H9 (cell line): Measurements from ENCODE around the gene CACNA1D. TPM values are rescaled to one million over a fixed set of nuclear protein-coding genes. Genes with fewer than 3 reads are reported as not detected.

Experiments used
- DNase-seq: peaks from one replicate; pipeline ENCODE4 v3.0.0-alpha.2; 2017
- H2AFZ ChIP-seq: one replicate; pipeline ENCODE4 v1.6.1; 2013; ENCODE audit warnings: mild to moderate bottlenecking, low read length, control low read depth, moderate library complexity
- H2AK5ac ChIP-seq: 2 replicates; pipeline ENCODE4 v1.6.1; 2013; ENCODE audit warnings: low read length, control low read depth, mixed read lengths; ENCODE audit not compliant: insufficient read length
- H2BK120ac ChIP-seq: one replicate; pipeline ENCODE4 v1.6.1; 2013; ENCODE audit warnings: low read depth, mild to moderate bottlenecking, low read length, control low read depth, inconsistent platforms; ENCODE audit not compliant: poor library complexity, severe bottlenecking
- H2BK12ac ChIP-seq: 2 replicates; pipeline ENCODE4 v1.6.1; 2013; ENCODE audit warnings: low read length, control low read depth, mixed read lengths, low read depth; ENCODE audit not compliant: insufficient read length
- H2BK15ac ChIP-seq: 2 replicates; pipeline ENCODE4 v1.6.1; 2013; ENCODE audit warnings: low read depth, low read length, control low read depth
- H2BK20ac ChIP-seq: one replicate; pipeline ENCODE4 v1.6.1; 2013; ENCODE audit warnings: low read depth, mild to moderate bottlenecking, low read length, control low read depth, inconsistent platforms; ENCODE audit not compliant: poor library complexity, severe bottlenecking
- H2BK5ac ChIP-seq: 2 replicates; pipeline ENCODE4 v1.6.1; 2013; ENCODE audit warnings: low read length, control low read depth, mixed read lengths; ENCODE audit not compliant: insufficient read length
- H3K14ac ChIP-seq: 2 replicates; pipeline ENCODE4 v1.6.1; 2013; ENCODE audit warnings: low read length, control low read depth; ENCODE audit not compliant: insufficient read depth
- H3K18ac ChIP-seq: 2 replicates; pipeline ENCODE4 v1.6.1; 2013; ENCODE audit warnings: low read depth, mild to moderate bottlenecking, mixed read lengths, low read length, control low read depth; ENCODE audit not compliant: insufficient read length
- H3K23ac ChIP-seq: 2 replicates; pipeline ENCODE4 v1.6.1; 2013; ENCODE audit warnings: low read length, control low read depth, mixed read lengths, low read depth; ENCODE audit not compliant: insufficient read length
- H3K23me2 ChIP-seq: 2 replicates; pipeline ENCODE4 v1.6.1; 2013; ENCODE audit warnings: low read depth, mild to moderate bottlenecking, mixed read lengths, low read length, control low read depth; ENCODE audit not compliant: insufficient read length, poor library complexity, severe bottlenecking
- H3K27ac ChIP-seq: 2 replicates; pipeline ENCODE4 v1.5.1; 2013; ENCODE audit warnings: low read length, control low read depth, mixed read lengths, low read depth; ENCODE audit not compliant: insufficient read length
- H3K27me3 ChIP-seq: 2 replicates; pipeline ENCODE4 v1.6.1; 2013; ENCODE audit warnings: low read length, control low read depth, inconsistent platforms; ENCODE audit not compliant: insufficient read depth
- H3K4ac ChIP-seq: 2 replicates; pipeline ENCODE4 v1.6.1; 2013; ENCODE audit warnings: low read depth, mild to moderate bottlenecking, control low read depth, inconsistent platforms, low read length, moderate library complexity
- H3K4me1 ChIP-seq: 2 replicates; pipeline ENCODE4 v1.6.1; 2013; ENCODE audit warnings: low read length, control low read depth, inconsistent platforms; ENCODE audit not compliant: insufficient read depth
- H3K4me2 ChIP-seq: 2 replicates; pipeline ENCODE4 v1.6.1; 2013; ENCODE audit warnings: low read length, control low read depth, mixed read lengths; ENCODE audit not compliant: insufficient read length, insufficient read depth
- H3K56ac ChIP-seq: 2 replicates; pipeline ENCODE4 v1.6.1; 2013; ENCODE audit warnings: low read depth, mild to moderate bottlenecking, mixed read lengths, low read length, control low read depth; ENCODE audit not compliant: insufficient read length
- H3K79me1 ChIP-seq: 2 replicates; pipeline ENCODE4 v1.6.1; 2013; ENCODE audit warnings: low read depth, mild to moderate bottlenecking, moderate library complexity, low read length, control low read depth, inconsistent platforms; ENCODE audit not compliant: insufficient read depth, poor library complexity, severe bottlenecking
- H3K79me2 ChIP-seq: 2 replicates; pipeline ENCODE4 v1.6.1; 2013; ENCODE audit warnings: low read length, control low read depth, inconsistent platforms; ENCODE audit not compliant: insufficient read depth
- H3K9ac ChIP-seq: 2 replicates; pipeline ENCODE4 v1.6.1; 2013; ENCODE audit warnings: low read length, control low read depth, mixed read lengths; ENCODE audit not compliant: insufficient read length; ENCODE audit errors: extremely low read depth
- H3K9me3 ChIP-seq: one replicate; pipeline ENCODE4 v1.6.1; 2013; ENCODE audit warnings: low read depth, low read length, inconsistent platforms; ENCODE audit not compliant: control insufficient read depth
- H3T11ph ChIP-seq: one replicate; pipeline ENCODE4 v1.6.1; 2013; ENCODE audit warnings: mild to moderate bottlenecking, low read length, control low read depth, inconsistent platforms
- H4K20me1 ChIP-seq: one replicate; pipeline ENCODE4 v1.6.1; 2013; ENCODE audit not compliant: control insufficient read depth, insufficient read length, insufficient read depth
- H4K5ac ChIP-seq: 2 replicates; pipeline ENCODE4 v1.6.1; 2013; ENCODE audit warnings: low read depth, mild to moderate bottlenecking, mixed read lengths, low read length, control low read depth; ENCODE audit not compliant: insufficient read length
- H4K8ac ChIP-seq: replicated peaks from 2 replicates; pipeline ENCODE4 v1.6.1; 2013; ENCODE audit warnings: low read length, control low read depth, mixed read lengths, low read depth; ENCODE audit not compliant: insufficient read length
- H4K91ac ChIP-seq: 2 replicates; pipeline ENCODE4 v1.6.1; 2013; ENCODE audit warnings: low read depth, mild to moderate bottlenecking, moderate library complexity, mixed read lengths, low read length, control low read depth; ENCODE audit not compliant: insufficient read length
- H3K27ac Mint-ChIP-seq, 3 experiments: 2 replicates in 2 of 3; 3 replicates in 1 of 3; pipeline ENCODE4 v1.8.0; 2020 to 2021; ENCODE audit warnings: mixed read lengths in 3 of 3, mild to moderate bottlenecking in 1 of 3, moderate library complexity in 1 of 3
- H3K27me3 Mint-ChIP-seq: 2 replicates; pipeline ENCODE4 v1.8.0; 2021; ENCODE audit warnings: low read depth, mild to moderate bottlenecking, moderate library complexity, mixed read lengths
- H3K36me3 Mint-ChIP-seq, 3 experiments: 2 replicates in 2 of 3; 3 replicates in 1 of 3; pipeline ENCODE4 v1.8.0; 2020 to 2021; ENCODE audit warnings: low read depth in 3 of 3, mixed read lengths in 3 of 3; ENCODE audit not compliant: insufficient read depth in 1 of 3
- H3K4me1 Mint-ChIP-seq, 2 experiments: 2 replicates each; pipeline ENCODE4 v1.8.0; 2020; ENCODE audit warnings: mixed read lengths in 2 of 2
- H3K4me3 Mint-ChIP-seq, 2 experiments: 2 replicates in 1 of 2; 3 replicates in 1 of 2; pipeline ENCODE4 v1.8.0; 2020 to 2021; ENCODE audit warnings: mild to moderate bottlenecking in 2 of 2, mixed read lengths in 2 of 2, moderate library complexity in 1 of 2
- H3K9me3 Mint-ChIP-seq, 2 experiments: 2 replicates in 1 of 2; 3 replicates in 1 of 2; pipeline ENCODE4 v1.8.0; 2020; ENCODE audit warnings: mild to moderate bottlenecking in 2 of 2, mixed read lengths in 2 of 2, moderate library complexity in 1 of 2
- WGBS: extraction: QIAGEN DNeasy Blood & Tissue Kit; methylation state at CpG from one replicate; pipeline ENCODE4 v1.1.7; 2013; ENCODE audit warnings: missing lambda C conversion rate, low lambda C conversion rate, mixed read lengths; ENCODE audit not compliant: insufficient read length; ENCODE audit errors: extremely low coverage; 5-methylcytosine and 5-hydroxymethylcytosine counted together
- total RNA-seq: library from RNA; stranded (reverse); gene quantifications from 2 replicates; pipeline ENCODE4 v1.2.1, GENCODE V29; 2021
- TF ChIP-seq, protein P1 (sequence below): fragments of 200-600 bp; sonication (generic); conservative IDR thresholded peaks from 3 replicates; pipeline ENCODE4 v1.8.0; 2021; ENCODE audit warnings: antibody characterized with exemption, mild to moderate bottlenecking

Gene CACNA1D
- total RNA-seq, 1 experiment from 2014 or later: 3.5 TPM

DNA sequence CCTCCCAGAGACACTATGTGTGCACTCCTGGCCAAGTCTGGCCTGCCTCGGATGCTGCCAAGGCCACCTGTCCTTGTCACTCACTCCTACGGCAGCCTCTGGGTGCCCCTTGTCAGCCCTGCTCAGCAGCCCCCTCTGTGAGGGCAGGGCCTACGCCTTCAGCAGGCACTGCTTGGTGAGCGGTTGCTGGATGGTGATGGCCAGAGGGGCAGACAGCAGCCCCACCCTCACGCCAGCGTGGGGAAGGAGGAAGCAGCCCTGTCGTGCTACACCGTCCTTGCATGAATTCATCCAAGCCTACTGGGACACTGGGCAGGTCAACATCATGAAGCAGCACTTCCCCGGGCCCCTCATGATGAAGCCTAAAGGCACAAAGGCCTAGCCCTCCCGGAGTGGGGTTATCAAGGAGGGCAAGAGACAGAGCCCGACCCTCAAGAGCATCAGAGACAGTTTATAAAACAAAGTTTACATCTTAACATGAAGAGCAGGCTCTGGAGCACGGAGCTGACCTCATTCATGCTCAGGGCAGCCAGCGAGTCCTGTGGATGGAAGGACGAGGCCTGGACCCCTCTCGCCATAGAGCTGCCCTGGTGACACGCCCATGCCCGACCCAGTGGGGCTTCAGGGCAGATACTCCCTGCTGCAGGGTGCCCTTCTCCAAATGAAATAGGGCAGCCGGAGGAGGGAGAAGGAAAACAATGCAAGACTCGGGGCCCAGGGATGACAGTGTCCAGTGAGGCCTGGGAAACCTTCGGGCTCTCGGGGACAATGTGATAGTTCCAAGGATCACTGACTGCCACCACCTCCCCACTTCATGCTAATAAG is 326.6 kb downstream of the CACNA1D start:
- H3K23me2 ChIP-seq: no peaks in the 10 kb centered on the region
- no peaks in the 10 kb centered on the region for H3K4me1 ChIP-seq
- H3T11ph ChIP-seq: no peak overlapping the region
- DNase-seq: no peak
- Mint-ChIP-seq H3K27ac (no peak overlapping the region; a peak in 1 of 7 replicates), H3K4me1 (peaks cover 0 to 10% of the 10 kb centered on the region in 2 experiments; a peak in 2 of 4 replicates), H3K27me3 (no peaks in the 10 kb centered on the region), H3K36me3 (peaks cover 0 to 25% (median 18%) of the 10 kb centered on the region in 3 experiments; a peak in 6 of 7 replicates), H3K9me3 (no peaks in the 10 kb centered on the region), H3K4me3 (no peak overlapping the region)
- no peak overlapping the region for H4K91ac ChIP-seq
- H3K27ac ChIP-seq: no peak overlapping the region
- H2BK120ac ChIP-seq: no peak overlapping the region
- H4K20me1 ChIP-seq: no peaks in the 10 kb centered on the region
- H3K23ac ChIP-seq: no peak overlapping the region
- H3K4me2 ChIP-seq: no peak overlapping the region
- H3K18ac ChIP-seq: no peak overlapping the region
- H3K9ac ChIP-seq: no peak overlapping the region
- no peak overlapping the region for H2BK5ac ChIP-seq
- no peaks in the 10 kb centered on the region for H3K27me3 ChIP-seq
- no peak overlapping the region for H3K4ac ChIP-seq
- H3K56ac ChIP-seq: no peak overlapping the region
- TF ChIP-seq, protein P1, sequence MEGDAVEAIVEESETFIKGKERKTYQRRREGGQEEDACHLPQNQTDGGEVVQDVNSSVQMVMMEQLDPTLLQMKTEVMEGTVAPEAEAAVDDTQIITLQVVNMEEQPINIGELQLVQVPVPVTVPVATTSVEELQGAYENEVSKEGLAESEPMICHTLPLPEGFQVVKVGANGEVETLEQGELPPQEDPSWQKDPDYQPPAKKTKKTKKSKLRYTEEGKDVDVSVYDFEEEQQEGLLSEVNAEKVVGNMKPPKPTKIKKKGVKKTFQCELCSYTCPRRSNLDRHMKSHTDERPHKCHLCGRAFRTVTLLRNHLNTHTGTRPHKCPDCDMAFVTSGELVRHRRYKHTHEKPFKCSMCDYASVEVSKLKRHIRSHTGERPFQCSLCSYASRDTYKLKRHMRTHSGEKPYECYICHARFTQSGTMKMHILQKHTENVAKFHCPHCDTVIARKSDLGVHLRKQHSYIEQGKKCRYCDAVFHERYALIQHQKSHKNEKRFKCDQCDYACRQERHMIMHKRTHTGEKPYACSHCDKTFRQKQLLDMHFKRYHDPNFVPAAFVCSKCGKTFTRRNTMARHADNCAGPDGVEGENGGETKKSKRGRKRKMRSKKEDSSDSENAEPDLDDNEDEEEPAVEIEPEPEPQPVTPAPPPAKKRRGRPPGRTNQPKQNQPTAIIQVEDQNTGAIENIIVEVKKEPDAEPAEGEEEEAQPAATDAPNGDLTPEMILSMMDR: no peak
- no peak overlapping the region for H4K5ac ChIP-seq
- H3K9me3 ChIP-seq: no peaks in the 10 kb centered on the region
- no peak overlapping the region for H2AK5ac ChIP-seq
- H3K79me1 ChIP-seq: no peaks in the 10 kb centered on the region
- no peak overlapping the region for H2AFZ ChIP-seq
- H3K79me2 ChIP-seq: no peaks in the 10 kb centered on the region
- no peak overlapping the region for H2BK15ac ChIP-seq
- no peak overlapping the region for H4K8ac ChIP-seq
- no peak overlapping the region for H2BK12ac ChIP-seq
- no peak overlapping the region for H3K14ac ChIP-seq
- WGBS: no CpG with 5 or more reads among the region's 21 CpGs
- no peak overlapping the region for H2BK20ac ChIP-seq
